Stimulated activated CD4-positive, alpha-beta T cell treated with anti-CD3 and anti-CD28 coated beads, Interleukin-4, amount 100 ng/mL, for 24 hours (primary cell): ENCODE measurements around the gene OTOP1.
"Not testable (repeated sequence)": the region's sequence is repeated elsewhere in the genome, so short reads cannot be mapped to it uniquely, and the experiment has no call there.

ENCODE experiments used
- DNase-seq: peaks from one replicate; pipeline ENCODE4 v3.0.0-alpha.2; 2020

Gene OTOP1, protein sequence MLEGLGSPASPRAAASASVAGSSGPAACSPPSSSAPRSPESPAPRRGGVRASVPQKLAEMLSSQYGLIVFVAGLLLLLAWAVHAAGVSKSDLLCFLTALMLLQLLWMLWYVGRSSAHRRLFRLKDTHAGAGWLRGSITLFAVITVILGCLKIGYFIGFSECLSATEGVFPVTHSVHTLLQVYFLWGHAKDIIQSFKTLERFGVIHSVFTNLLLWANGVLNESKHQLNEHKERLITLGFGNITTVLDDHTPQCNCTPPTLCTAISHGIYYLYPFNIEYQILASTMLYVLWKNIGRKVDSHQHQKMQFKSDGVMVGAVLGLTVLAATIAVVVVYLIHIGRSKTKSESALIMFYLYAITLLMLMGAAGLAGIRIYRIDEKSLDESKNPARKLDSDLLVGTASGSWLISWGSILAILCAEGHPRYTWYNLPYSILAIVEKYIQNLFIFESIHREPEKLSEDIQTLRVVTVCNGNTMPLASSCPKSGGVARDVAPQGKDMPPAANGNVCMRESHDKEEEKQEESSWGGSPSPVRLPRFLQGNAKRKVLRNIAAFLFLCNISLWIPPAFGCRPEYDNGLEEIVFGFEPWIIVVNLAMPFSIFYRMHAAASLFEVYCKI

DNA sequence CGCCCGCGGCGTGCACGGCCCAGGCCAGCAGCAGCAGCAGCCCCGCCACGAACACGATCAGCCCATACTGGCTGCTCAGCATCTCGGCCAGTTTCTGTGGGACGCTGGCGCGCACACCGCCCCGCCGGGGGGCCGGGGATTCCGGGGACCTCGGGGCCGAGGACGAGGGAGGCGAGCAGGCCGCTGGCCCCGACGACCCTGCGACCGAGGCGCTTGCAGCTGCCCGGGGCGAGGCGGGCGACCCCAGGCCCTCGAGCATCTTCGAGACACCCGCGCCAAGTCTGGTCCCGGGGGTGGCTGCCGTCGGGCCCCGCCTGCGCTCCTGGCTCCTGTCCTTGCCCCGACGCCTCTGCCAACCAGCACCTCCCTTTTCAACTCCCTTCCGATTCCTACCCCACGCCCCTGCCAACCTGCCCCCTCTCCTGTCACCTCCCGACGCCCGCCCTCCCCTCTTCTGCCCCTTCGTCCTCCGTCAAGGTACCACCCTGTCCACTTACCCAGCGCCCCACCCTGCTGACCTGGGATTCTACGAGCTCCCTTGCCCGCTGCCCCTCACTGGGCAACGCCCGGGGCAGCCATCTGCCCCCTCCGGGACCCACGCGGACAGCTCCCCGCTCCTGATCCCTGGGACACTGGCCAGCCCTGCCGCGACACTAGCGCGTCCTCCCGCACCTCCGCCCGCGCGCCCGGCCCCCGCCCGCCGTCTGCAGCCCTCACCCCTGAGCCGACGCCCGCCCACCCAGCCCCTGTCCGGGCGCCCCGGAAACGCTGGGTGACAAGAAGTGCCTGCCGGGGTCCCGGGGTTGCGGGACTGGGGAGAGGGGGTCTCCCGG is at the start of gene OTOP1:
Gene OTOP1 (minus strand): TSS at position 324 of the 833 bp plus-strand sequence. CDS start 65 bp downstream, at position 259.
- DNase-seq: no peak

DNA sequence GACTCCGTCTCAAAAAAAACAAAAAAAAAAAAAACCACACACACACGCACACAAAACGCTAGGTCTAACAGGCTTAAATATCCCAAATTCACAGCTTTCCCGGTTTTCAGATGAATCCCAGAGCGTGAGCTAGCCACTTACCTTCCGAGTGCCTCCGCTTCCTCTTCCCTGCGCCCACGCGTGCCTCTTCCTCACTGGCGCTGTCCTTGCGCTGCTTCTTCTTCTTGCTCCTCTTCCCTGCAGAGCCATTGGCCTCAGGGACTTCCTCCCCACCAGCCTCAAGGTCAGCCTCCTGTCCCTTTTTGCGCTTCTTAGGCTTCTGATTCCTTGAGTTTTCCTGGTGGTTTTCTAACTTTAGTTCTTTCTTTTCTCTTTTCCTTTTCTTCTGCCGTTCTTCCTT is 47.5 kb upstream of the OTOP1 start:
- no peak for DNase-seq

DNA sequence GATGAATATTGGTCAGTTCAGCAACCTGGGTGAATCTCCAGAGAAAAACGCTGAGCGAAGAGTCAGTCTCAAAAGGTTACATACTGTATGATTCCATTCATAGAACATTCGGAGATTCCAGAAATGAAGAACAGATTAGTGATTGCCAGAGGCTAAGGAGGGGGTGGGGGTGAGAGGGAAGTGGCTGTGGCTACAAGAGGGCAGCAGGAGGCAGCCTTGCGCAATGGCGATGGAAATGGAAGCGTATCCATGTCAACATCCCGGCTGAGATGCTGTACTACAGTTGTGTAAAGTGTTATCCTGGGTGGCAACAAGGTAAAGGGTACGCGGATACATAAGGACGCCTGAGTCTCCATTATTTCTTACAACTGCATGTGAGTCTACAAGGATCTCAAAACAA is 45.2 kb upstream of the OTOP1 start:
- no peak for DNase-seq

DNA sequence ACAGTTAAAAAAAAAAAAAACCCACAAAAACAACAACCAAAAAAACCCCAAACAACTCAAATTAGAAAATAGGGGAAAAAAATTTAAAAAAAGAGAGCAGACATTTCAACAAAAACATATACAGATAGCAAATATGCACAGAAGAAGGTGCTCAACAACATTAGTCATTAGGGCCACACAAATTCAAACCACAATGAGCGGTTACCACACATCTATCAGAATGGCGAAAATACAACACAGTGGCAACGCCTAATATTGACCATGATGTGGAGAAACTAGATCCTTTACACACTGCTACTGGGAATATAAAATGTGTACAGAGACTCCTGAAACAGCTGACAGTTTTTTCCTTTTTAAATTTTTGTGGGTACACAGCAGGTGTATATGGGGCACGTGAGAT is 43.8 kb upstream of the OTOP1 start:
- DNase-seq: no peak

DNA sequence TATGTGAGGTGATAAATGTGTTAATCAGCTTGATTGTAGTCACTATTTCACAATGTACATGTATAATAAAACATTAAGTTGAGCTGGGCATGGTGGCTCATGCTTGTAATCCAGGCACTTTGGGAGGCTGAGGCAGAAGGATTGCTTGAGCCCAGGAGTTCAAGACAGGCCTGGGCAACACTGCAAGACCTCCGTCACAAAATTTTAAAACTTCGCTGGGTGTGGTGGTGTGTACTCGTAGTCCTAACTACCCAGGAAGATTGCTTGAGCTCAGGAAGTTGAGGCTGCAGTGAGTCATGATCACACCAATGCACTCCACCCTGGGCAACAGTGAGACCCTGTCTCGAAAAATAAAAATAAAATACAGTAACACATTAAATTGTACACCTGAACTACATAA is 43.1 kb upstream of the OTOP1 start:
- no peak for DNase-seq

DNA sequence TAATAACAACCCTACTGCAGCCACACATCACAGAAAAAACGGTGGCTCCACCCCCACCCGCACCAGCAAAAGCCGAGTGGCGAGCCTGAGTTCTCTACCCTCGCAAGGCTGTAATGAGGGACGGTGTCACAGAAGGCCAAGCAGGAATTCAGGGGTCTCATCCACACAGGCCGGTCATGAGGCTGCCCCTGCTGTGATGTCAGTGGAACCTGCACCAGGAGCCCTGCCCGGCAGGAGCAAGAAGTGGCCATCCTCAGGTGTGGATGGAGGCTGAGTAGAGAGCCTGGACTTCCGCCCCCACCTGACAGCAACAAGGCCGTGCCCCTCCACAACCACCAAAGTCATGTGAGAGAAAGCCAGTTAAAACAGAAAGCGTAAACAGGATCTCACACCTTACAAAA is 42.6 kb upstream of the OTOP1 start:
- DNase-seq: no peak

DNA sequence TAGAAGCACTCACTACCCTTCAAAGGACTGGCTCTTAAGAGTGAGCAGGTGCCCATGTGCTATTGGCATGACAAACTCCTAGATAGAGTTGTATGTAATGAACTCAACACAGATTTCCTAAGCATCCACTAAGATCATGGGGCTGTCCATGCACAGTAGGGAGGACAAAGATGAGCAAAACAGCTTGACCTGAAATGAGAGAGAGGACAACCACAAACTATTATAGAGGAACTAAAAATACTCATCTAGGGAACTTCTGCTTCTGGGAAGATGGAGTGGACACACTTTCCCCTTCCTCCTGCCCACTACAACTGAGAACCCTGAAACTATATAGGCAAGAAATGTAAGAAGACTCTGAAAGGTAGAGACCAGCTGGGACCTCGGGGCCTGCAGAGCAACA is 42.0 kb upstream of the OTOP1 start:
- DNase-seq: no peak

DNA sequence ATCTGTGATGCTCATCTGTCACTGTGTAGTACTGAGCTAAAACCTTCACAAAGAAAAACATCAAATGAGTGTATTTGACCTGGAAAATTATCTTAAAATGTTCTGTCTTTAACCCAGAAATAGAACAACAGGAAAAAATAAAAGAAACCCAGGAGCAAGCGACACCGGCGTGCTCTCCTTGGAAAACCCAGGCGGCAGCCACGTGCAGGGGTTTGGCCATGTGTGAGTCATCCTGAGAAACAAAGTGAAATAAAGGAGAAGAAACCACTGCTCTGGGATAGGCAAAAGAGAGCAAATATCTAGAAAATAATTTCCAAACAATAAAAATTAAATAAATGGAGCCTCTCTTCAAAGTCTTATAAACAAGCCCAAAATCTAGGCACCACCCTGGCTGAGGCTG is 41.3 kb upstream of the OTOP1 start:
- DNase-seq: no peak

DNA sequence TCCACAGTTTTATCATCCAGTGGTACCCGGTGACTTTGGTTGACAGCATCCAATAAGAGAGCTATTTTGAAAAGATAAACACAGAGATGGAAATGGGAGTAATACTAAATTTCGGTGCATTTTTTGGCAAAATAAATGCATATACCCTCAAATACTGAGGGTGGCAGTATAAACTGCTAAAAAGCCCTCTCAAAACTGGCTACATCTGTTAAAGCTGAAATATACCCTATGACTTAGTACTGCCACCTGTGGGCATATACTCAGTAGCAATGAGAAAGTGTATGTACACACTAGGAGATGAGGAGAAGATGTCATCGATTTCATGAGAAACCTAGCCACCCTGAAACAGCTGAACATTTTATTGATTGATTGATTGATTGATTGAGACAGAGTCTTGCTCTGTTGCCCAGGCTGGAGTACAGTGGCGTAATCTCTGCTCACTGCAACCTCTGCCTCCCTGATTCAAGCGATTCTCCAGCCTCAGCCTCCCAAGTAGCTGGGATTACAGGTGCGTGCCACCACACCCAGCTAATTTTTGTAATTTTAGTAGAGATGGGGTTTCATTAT is 33.5 kb upstream of the OTOP1 start:
- no peak for DNase-seq

DNA sequence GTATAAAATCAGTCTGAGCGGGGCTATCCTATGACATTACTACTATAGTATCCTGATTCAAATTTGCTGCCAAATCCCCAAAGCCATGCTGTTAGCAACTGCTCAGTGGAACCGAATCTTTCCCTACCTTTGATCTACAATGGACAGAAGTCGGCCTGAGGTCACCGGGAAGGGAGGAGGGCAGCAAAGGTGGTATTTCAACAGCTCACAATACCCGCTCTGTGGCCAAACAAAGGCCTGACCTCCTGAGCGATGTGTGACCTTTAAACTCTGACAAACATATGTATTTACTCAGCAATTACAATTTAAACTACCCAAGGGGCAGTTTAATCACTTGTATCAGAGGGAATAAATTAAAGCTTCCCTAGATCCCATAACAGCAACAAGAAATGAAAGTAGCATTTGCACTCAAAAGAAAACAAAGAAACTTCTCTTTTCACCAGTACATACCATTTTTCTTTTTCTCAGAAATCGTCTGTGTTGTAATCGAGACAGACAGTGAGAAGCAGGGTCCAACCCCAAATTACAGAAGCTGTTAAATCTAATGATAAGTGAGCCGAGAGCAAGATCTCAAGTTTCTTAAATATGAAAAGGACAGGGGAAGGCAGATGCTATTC is 32.9 kb upstream of the OTOP1 start:
- no peak for DNase-seq

DNA sequence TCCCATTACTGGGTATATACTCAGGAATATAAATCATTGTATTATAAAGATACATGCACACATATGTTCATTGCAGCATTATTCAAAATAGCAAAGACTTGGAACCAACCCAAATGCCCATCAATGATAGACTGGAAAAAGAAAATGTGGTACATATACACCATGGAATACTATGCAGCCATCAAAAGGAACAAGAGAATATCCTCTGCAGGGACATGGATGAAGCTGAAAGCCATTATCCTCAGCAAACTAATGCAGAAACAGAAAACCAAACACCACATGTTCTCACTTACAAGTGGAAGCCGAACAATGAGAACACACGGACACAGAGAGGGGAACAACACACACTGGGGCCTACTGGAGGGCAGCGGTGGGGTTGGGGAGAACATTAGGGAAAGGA is 31.0 kb upstream of the OTOP1 start:
- DNase-seq: not testable (repeated sequence)

DNA sequence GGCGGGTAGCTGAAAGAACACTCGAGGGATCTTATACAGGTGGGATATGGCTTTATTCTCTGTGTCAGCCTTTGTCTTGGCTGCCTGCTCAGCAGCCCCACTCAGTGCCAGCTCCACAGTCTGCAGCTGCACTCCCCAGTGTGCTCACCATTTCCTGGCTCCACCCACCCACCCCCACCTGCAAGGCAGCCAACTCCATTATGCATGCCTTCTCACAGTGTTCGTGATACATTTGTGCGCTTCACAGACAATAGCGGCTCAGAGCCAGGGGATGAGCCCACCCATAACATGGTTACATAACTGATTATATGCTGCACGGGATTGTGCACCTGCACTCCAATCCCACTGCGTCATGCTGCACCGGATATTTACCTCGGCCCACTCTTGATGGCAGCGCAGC is 30.1 kb upstream of the OTOP1 start:
- DNase-seq: no peak

DNA sequence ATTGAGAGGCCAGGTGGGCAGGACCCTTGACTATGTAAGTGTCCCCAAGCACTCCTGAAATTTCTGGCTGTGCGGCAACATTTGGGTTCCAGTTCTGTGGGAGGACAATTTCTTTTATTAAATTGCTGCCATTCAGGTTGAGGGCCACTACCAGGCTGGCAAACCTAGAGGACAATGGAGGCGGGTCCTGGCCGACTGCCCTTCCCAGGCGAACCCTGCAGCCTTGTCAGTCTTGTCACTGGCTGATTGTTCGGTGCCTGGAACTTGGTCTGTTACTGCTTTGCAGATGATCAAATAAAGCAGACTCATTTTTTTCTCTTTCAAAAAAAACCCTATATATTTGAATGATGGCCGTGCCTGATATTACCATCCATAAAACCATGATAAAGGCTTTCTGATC is 27.9 kb upstream of the OTOP1 start:
- DNase-seq: no peak

DNA sequence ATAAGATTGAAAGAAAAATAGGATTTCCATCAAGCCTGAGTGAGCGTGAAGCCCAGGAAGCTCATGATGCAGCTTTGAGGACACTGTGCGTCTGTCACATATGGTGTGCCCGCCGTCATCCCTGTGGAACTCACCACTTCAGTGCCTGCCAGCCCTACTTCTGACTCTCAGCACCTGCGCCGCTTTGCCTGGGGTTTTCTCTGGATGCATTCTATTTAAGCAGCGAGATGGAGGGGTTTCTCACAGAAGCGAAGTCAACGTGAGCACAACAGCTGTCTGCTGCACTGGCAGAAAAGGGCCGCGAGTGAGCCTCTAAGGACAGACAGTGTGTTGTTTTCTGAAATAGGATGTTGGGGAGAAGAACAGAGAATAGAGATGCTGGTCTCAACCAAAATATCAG is 27.5 kb upstream of the OTOP1 start:
- no peak for DNase-seq

DNA sequence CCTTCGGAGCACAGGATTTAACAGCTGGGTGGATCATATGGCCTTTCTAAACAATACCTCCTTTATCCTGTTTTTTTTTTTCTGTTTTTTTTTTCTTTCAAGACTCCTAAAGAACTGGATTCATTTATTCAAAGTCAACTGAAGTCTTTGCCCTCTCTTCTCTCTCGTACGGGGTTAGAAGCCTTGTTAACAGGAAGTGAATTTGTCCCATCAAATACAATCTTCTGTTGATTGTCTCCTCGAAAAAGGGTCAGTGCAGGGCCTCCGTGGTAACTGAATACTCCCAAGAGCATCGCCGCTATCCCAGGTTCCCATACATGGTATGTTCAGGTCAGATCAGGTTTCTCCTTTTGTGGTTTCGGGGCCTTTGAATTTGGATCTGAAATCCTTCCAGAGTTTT is 23.1 kb upstream of the OTOP1 start:
- DNase-seq: no peak

DNA sequence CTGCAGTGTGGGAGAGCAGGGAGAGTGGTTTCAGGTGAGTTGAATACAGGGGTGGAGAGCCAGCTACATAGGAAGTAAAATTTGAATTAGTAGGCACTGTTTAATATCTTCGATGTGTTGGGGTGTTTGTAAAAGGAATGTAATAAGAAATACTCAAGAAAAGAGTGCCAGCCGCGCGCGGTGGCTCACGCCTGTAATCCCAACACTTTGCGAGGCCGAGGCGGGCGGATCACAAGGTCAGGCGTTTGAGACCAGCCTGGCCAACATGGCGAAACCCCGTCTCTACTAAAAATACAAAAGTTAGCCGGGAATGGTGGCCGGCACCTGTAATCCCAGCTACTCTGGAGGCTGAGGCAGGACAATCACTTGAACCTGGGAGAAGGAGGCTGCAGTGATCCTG is 22.6 kb upstream of the OTOP1 start:
- not testable (repeated sequence) for DNase-seq

DNA sequence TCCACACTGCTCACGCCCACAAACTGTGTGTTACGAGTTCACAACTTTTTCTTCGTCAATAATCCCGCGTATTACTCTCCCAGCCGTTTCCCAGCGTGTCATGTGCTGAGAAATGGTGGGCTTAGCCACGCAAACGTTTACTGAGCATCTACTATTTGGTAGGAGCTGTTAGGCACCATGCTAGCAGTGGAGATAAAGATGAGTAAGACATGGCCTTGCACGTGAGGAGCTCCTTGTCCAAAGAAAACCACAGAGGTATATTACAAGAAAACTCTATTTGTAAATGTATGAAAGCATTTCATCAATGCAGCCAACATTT is 22.1 kb upstream of the OTOP1 start:
- no peak for DNase-seq

DNA sequence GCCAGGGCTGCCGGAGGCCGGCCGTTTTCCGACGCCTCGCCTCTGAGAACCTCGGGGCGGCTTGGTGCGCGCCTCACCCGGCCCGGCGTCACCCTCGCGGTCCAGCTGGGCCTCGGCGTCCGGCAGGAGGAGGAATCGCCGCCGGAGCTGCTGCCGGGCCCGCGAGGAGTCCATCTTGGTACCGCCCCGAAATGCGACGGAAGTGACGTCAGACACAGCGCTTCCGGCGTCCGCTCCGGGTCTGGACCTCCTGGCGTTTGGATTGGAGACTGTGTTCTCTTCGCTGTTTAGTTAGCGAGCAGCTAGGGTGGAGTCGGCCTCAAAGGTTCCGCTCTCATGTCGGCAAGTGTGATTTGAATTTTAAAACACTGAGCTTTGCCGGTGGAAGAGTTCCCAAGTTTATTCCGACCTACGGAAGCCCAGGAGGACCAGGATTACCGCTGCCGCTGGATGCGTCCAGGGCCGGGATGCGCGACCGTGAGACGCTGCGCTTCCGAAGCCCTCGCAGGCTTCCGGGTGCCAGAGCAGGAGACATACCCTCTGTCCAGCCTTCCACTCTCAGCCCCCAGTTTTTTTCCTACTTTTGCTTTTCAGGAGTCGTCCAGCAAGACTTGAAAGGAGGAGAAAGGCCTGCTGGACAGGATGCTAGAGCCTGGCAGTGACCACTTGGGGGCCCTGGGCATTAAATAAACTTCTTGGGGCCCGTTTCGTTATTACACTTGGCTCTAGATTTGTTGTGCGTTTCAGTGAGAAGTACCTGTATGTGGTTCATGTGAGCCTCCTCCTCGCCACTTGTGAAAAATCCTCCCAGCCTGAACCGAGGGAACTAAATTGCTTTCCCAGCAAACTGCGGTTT is 21.5 kb upstream of the OTOP1 start, which contains the start of gene TMEM128:
Gene TMEM128 (minus strand): TSS at position 195 of the 856 bp plus-strand sequence. CDS start 21 bp downstream, at position 174.
- peak; percentile 94 for DNase-seq

DNA sequence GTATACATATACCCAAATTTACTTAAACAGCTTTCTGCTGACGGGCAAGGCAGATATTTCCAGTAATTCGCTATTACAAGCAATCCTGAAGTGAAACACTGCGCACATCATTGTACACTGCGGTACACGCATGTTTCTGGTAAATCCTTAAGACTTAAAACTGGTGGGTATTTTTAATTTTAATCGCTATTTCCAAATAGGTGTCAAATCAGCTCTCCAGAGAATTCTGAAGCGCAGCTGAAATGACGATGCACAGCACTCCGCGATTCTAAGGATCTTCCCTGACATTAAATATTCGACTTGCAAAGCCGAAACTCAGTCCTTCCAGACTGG is 20.9 kb upstream of the OTOP1 start:
- DNase-seq: no peak

DNA sequence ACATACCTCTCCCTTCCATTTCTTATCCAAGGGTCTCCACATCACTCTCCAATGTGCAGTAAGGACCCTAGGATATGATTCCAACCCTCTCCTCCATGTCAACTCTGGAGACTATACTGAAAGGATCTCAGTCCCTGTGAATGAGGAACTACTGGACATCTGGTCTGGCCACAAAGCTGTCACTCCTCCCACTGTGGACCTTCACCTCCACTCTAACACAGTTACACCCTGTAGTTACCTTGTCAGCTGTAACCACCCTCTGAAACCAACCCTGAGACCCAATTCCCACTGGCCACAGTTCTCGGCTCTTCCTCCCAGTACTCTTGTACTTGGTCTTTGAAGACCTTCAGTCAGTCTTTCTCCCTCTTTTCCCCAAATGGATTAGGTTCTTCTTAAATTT is 18.4 kb upstream of the OTOP1 start:
- DNase-seq: no peak

DNA sequence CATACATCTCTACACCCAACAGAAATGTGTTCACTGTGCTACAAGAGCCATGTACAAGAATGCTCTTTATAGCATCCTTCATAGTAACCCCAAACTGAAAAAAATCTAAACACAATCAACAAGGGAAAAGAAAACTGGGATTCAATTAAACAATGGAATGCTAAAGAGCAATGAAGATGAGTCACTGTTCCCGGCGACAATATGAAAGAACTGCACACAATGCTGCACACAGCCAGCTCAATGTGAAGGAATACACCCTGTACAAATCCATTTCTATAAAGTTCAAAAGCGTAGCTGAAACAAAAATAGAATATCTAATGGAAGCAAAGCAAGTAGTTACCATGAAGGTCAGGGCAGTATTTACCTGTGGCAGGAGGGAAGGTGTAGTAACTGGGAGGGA is 12.8 kb upstream of the OTOP1 start:
- DNase-seq: not testable (repeated sequence)

DNA sequence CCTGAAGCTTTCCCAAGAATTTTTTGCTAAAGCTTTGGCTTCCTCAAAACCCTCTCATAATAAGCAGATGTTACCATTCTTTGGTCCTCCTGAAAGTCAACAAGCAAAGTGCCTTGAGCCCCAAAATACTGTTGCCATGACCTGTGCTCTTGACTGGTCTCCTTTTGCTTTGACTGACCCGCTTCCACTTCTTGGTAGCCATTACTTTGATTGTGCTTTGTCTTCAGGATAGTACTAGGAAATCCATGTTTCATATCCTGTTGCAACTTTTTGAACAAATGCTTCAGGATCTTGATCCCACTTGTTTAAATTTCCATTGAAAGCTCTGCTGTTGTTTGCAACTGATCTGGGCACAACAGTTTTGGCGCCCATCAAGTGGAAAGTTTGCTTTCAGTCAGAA is 6.9 kb upstream of the OTOP1 start:
- DNase-seq: no peak
